NCI-H2196 treated with DMSO at 0.1 percent for 48 hours (cell line): ENCODE data around the gene ACSM2A.
"Not testable (repeated sequence)": the region's sequence is repeated elsewhere in the genome, so short reads cannot be mapped to it uniquely, and the experiment has no call there.

Experiments used
- DNase-seq: peaks from one replicate; lab custom pipeline; 2025; ENCODE audit not compliant: unreplicated experiment; lab: John Stamatoyannopoulos, UW

Gene ACSM2A

GRCh38 chr16:20453633-20454032, 2.3 kb downstream of the ACSM2A start:
- not testable (repeated sequence) for DNase-seq

- DNase-seq = not testable (repeated sequence)
These were observed 7.9 kb downstream of the ACSM2A start for GRCh38 chr16:20459227-20459626.

GRCh38 chr16:20460313-20460712, 9.0 kb downstream of the ACSM2A start:
- DNase-seq = not testable (repeated sequence)

- not testable (repeated sequence) for DNase-seq
These were observed 17.6 kb downstream of the ACSM2A start for GRCh38 chr16:20468954-20469353.

- DNase-seq = not testable (repeated sequence)
These were observed 18.6 kb downstream of the ACSM2A start for GRCh38 chr16:20469930-20470329.

- not testable (repeated sequence) for DNase-seq
These were observed 19.4 kb downstream of the ACSM2A start for GRCh38 chr16:20470732-20471131.

- not testable (repeated sequence) for DNase-seq
These were observed 25.9 kb downstream of the ACSM2A start for GRCh38 chr16:20477188-20477744.

GRCh38 chr16:20483989-20484388, 32.7 kb downstream of the ACSM2A start:
- DNase-seq = not testable (repeated sequence)

- DNase-seq = no peak
These were observed 33.4 kb downstream of the ACSM2A start for GRCh38 chr16:20484726-20485125.

- DNase-seq = no peak
These were observed 34.1 kb downstream of the ACSM2A start for GRCh38 chr16:20485408-20485807.

GRCh38 chr16:20490994-20491393, 39.7 kb downstream of the ACSM2A start:
- not testable (repeated sequence) for DNase-seq

- DNase-seq = not testable (repeated sequence)
These were observed 40.1 kb downstream of the ACSM2A start for GRCh38 chr16:20491448-20491847.

- peak; percentile 74 for DNase-seq
These were observed 53.1 kb downstream of the ACSM2A start for GRCh38 chr16:20504418-20504817.

- DNase-seq = no peak
These were observed 56.0 kb downstream of the ACSM2A start for GRCh38 chr16:20507280-20507679.

- DNase-seq = no peak
These were observed 59.0 kb downstream of the ACSM2A start for GRCh38 chr16:20510323-20510722.

- no peak for DNase-seq
These were observed 64.4 kb downstream of the ACSM2A start for GRCh38 chr16:20515688-20516090.

- no peak for DNase-seq
These were observed 65.8 kb downstream of the ACSM2A start for GRCh38 chr16:20517149-20517548.

GRCh38 chr16:20519231-20519630, 67.9 kb downstream of the ACSM2A start:
- no peak for DNase-seq

GRCh38 chr16:20520103-20520502, 68.8 kb downstream of the ACSM2A start:
- no peak for DNase-seq

- DNase-seq = not testable (repeated sequence)
These were observed 80.5 kb downstream of the ACSM2A start for GRCh38 chr16:20531795-20532194.

- DNase-seq = not testable (repeated sequence)
These were observed 81.0 kb downstream of the ACSM2A start for GRCh38 chr16:20532284-20532792.

GRCh38 chr16:20536669-20537068, 85.3 kb downstream of the ACSM2A start:
- not testable (repeated sequence) for DNase-seq
